NCI-H1417 treated with DMSO at 0.1 percent for 48 hours (cell line): ENCODE data around the gene FBRSL1.
"Not testable (repeated sequence)": the region's sequence is repeated elsewhere in the genome, so short reads cannot be mapped to it uniquely, and the experiment has no call there.

ENCODE experiments used
- DNase-seq: peaks from one replicate; lab custom pipeline; 2025; lab: John Stamatoyannopoulos, UW

FBRSL1 gene

DNA sequence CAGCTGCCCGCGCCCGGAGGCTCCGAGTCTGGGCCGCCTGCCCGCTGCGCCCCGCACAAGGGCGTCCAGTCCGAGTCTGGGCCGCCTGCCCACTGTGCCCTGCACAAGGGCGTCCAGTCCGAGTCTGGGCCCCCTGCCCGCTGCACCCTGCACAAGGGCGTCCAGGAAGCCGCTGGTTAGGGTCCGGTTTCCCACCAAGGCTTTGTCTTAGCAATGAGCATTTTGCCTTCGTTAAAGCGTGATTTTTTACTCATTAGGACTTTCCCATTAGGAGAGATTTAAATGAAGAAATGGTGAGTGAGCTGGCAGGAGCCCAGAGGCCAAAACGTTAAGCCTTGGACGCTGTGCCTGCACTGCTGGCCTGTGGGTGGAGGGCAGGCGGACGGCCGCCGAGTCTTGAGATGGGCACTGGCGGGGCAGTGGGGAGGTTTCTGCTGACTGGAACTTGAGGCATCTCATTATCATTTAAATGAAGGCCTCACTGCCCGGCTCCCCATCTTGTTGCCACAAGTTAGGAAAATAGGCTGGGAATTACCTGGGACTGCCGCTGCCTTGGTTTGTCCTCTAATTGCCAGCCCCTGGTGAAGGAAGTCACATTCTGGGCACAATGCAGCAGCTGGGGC lies 36.0 kb downstream of the FBRSL1 start:
- no peak for DNase-seq

- no peak for DNase-seq
Measured at GRCh38 chr12:132527186-132527882, 37.4 kb downstream of the FBRSL1 start.

DNA sequence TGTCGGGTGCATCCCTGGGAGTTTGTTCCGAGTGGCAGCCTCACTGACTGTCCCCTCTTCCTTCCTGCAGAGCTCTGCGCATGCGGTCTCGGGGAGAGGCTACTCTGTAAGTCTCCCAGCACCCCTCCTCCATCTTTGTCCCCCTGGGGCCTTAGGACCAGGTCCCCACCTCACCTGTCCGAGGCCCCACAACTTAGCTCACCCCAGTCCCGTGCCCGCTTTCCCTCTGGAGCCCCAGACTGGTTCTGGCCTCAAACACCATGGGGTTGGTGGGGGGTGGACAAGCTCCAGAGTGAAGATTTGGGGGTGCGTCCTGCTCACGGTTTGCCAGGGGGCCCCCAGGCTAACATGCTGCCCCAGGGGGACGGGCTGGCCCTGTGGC lies 37.9 kb downstream of the FBRSL1 start:
- DNase-seq: no peak

DNA sequence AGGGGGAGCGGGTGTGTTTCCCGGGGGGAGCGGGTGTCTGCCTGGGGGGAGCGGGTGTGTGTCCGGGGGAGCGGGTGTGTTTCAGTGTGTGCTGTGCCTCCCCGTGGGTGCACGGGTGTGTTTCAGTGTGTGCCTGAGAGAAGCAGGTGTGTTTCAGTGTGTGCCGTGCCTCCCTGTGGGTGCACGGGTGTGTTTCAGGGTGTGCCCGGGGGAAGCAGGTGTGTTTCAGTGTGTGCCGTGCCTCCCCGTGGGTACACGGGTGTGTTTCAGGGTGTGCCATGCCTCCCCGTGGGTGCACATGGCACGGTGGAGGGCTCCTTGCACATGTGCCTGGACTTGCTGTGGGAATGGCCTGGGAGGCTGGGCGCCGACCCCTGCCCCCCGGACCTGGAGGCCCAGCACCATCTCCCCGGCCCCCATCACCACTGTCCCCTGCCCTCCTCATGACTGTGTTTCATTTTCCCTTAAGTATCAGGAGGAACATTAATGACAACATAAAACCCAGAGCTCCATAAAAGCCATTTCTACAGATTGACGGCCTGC lies 38.7 kb downstream of the FBRSL1 start:
- no peak for DNase-seq

DNA sequence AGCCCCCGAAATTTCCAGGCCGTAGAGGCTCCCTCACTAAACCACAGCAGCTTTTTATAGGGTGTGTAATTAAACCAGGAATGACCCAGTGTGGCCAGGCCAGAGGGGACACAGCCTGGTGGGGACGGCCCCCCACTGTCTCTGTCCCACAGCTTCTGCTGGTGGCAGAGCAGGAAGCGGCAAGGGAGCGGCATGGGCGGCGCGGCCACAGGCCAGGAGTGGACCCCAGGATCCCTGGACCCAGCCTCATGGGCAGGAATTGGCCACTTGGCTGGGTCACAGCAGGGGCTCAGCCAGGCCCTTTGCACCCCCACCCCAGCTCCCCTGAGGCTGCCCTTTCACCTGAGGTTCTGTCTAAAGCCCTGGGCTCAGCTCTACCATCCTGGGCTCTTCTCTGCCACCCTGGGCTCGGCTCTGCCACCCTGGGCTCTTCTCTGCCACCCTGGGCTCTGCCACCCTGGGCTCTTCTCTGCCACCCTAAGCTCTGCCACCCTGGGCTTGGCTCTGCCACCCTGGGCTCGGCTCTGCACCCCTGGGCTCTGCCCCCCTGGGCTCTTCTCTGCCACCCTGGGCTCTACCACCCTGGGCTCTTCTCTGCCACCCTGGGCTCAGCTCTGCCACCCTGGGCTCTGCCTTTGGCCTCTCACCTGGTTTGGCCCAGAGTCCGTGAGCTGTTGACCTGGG lies 39.3 kb downstream of the FBRSL1 start:
- DNase-seq: no peak

- DNase-seq: no peak
Measured at GRCh38 chr12:132529906-132530305, 40.0 kb downstream of the FBRSL1 start.

DNA sequence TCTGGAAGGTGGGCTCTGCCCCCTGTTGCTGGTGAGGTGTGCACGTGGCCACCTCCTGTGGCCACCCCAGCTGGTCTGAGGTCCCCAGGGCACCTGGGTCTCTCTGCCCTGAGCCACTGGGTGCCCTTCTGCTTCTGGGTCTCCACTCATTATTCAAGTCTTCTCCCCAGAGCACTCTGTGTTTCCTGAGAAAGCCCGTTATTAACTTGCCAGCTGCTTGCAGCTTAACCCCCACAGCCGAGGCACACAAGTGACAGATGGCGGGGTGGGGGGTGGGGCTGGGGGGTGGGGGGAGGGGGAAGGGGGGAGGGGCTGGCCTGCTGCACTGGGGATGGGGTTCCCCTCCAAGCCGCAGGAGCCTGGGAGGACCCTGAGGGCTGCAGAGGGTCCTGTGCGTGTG lies 40.5 kb downstream of the FBRSL1 start:
- no peak for DNase-seq

DNA sequence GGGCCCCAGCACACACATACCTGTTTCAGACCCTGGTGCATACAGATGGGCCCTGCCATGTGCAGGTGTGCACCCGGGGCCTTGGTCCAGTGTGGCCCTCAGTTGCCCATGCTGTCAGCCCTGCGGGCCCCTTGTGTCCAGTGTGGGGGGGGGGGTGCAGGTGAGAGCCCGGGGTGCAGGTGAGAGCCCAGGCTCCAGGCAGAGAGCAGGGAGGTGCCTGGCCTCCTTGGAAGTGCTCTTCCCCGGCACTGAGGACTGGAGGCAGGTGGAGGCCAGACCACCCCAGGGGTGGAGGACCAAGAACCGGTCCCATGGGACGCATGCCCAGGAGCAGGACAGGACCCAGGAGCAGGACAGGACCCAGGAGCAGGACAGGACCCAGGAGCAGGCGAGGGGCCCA lies 40.9 kb downstream of the FBRSL1 start:
- DNase-seq: no peak

GRCh38 chr12:132532711-132533583 lies 43.0 kb downstream of the FBRSL1 start:
- not testable (repeated sequence) for DNase-seq

GRCh38 chr12:132533584-132533958 lies 43.6 kb downstream of the FBRSL1 start:
- no peak for DNase-seq

DNA sequence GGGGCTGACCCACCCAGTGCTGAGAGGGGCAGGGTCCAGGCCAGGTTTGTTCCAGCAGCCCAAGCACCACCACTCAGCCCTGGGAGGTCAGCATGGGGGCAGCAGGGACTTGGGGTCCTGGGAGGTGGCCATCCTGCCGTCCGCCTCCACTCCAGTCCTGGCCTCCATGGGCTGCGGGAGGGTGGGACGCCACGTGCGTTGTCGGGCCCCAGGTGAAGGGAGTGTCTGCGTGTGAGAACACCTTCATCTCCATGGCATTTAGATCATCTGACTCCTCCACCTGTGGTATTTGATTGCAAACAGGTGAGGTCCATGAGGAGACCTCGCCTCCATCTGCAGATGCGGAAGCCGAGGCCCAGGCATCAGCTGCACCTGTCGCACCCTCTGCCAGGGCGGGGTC lies 44.1 kb downstream of the FBRSL1 start:
- no peak for DNase-seq

GRCh38 chr12:132535019-132535418 lies 45.1 kb downstream of the FBRSL1 start:
- no peak for DNase-seq

- no peak for DNase-seq
Measured at GRCh38 chr12:132536102-132536876, 46.3 kb downstream of the FBRSL1 start.

DNA sequence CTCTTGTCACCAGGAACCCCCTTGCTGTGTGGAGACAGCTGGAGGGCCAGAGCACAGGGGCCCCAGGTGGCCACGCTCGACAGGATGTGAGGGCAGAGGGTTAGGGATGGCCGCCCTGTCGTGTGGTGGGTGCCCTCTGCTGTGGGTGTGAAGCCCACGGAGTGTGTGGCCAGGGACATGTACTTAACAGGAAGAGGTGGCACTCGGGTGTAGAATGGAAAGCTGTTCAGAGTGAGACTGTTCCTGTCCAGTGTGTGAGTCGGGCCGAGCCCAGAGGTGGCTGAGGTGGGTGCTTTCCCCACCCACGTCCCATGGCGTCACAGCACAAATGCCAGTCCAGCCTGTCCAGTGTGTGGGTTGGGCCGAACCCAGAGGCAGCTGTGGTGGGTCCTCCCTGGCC lies 47.1 kb downstream of the FBRSL1 start:
- no peak for DNase-seq

- DNase-seq: no peak
Measured at GRCh38 chr12:132537836-132538662, 48.1 kb downstream of the FBRSL1 start.

DNA sequence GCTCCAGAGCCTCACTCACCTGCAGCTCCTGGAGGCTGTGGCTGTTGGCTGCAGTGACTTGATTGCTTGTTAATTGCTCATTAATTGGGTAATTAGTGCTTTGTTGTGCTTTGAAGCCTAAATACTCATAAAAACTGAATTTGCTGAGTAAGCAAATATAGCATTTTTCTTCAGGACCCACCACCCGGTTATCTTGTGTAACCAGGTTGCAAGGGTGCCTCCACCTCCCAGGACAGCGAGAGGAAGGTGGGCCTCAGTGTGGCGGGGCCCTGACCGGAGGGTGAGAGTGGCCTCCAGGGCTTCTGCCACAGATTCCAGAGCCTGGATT lies 48.7 kb downstream of the FBRSL1 start:
- DNase-seq: no peak

GRCh38 chr12:132539016-132539773 lies 49.2 kb downstream of the FBRSL1 start:
- no peak for DNase-seq

GRCh38 chr12:132540436-132540835 lies 50.5 kb downstream of the FBRSL1 start:
- no peak for DNase-seq

DNA sequence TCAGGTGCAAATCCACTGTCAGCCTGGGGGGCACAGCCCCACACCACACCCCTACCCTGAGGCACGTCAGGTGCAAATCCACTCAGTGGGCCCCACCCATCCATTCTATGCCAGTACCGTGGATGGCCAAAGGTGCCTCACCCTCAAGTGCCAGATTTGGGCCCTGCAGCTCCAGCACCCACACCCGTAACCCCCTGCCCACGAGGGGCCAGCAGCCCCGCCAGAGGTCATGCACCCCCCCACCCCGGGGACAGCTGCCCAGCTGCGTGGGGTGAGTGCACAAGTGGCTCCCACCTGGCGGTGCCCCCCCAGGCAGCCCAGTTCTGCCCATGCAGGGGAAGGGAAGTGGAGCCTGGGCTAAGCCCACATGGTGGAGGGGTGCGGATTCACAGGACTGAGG lies 51.2 kb downstream of the FBRSL1 start:
- DNase-seq: no peak

DNA sequence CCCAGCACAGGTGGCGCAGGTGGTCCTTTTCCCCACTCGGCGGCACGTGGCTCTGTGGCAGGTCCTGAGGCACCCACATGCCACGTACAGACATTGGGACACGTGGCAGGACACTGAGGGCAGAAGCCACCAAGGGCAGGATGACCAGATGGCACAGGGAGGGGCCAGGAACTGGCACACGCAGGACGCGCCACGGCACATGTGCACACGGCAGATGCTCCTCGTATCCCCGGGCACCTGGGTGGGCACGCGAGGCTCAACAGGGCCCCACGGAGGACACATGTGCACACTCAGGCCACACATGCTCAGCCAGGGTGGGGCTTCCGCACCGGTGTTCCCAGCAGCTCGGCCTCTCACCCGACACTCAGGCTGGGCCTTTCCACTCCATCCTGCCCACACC lies 52.0 kb downstream of the FBRSL1 start:
- no peak for DNase-seq
